ENCODE results near the gene GYPC.
"Not testable (repeated sequence)": the region's sequence is repeated elsewhere in the genome, so short reads cannot be mapped to it uniquely, and the experiment has no call there.

GYPC gene

DNA sequence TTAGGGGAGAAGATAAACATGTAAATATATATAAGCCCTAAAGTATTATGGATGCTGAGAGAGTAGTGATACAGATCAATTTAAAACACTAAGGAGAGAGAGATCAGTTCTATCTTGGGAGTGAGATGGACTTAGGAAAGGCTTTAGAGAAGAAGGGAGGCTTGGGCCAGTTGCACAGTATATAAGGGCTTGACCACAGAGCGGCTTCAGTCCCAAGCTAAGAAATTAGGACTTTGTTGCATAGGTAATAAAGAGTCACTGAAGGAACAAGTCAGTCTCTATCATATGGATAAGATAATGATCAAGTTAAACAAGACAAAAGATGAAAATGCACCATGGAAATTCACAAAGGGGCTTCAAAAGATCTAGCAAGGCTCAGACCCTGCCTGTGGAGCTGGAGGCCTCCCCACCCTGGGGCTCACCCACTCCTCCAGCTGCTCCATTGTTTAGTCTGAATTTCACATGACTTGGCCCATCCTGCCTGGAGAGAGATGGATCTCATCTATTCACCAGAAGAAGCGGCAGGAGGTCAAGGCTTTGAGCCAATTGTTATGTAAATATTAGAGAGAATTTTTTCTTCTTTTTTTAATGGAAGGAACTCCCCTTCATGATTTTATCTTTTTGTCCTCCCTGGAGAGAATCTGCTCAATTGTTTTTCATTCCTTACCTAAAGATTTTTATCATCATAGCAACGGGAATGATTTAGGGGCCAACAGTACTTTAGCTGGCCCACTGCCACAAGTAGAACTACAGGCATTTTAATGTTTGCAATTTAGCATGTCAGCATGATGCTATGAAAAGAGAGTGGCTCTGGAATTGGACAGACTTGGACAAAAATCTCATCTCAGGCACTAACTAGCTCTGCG is 44.0 kb downstream of the GYPC start:
- no peak for DNase-seq

DNA sequence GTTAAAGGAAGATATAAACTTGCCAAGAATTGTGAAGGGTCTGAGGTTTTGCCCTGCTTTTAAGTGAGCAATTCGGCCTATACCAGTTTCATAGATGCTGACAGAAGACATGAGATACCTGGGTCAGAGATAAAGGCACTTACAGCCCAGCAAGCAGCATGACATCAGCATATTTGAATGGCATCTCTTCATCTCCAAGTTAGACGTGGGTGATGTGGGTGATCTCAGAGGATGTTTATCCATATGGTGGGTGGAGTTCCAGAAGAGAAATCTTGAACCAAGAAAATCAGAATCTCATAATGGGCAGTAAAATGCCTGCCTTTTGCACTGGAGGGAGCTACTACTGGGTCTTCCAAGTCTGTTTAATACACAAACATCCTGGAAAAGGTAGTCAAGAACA is 44.7 kb downstream of the GYPC start:
- DNase-seq, result no peak

DNA sequence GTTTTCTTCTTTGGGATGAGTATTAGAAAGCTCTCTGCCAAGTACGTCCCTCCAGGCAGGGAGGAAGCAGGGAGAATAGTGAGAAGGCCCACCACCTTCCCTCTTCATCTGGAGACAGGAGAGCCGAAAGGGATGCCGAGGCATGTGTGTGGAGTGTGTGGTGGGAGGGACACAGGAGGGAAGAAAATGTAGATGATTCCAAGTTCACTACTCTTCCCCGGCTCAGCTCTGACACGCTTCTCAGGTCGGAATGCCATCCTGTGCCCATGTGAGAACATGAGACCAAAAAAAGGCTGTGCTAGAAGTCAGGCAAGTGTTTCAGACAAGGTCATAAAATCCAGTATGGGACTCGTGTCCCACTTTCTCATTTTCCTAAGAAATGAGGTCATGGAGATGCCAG is 47.4 kb downstream of the GYPC start:
- DNase-seq, result no peak

DNA sequence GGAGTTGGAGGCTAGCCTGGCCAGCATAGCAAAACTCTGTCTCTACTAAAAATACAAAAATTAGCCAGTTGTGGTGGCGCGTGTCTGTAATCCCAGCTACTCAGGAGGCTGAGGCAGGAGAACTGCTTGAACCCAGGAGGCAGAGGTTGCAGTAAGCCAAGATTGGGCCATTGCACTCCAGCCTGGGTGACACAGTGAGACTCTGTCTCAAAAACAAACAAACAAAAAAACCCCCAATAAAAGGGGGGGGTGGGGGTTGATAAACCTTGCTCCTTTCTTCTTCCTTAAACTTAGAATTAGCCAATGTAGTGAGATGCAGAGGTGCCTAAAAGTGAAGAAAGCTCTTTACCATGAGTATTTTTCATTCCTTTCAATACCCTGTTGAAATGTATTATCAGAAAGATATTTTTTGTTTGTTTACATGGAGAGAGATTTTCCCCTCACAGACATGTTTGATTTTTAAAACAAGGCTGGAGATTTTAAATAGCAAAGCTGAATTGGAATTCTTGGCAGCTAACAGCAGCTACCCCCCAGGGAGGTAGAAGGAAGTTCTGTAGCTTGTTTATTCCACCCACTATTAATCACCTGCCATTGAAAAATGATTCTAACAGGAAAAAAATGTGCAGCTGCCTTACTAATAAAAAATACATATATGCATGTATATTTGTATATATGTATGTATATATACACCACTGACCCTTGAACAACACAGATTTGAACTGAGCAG is 48.6 kb downstream of the GYPC start:
- no peak for DNase-seq

DNA sequence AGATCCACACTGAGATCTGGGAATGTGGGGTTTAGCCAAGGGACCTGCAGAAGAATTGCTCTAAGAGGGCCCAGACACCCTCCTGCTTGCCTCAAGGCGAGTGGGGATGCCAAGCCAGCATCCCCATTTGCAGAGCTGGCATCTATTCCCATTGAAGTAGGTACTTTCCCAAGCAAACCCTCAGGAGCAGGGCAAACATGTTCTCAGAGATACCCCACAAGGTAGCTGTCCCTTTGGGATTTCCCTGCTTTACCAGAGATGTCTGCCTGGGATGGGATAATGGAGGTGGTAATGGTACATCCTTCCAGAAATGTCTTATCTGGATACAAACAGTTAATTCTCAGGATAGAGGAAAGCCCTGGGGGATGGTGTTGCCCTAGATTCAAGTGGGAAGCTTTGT is 51.2 kb downstream of the GYPC start:
- DNase-seq, result no peak

DNA sequence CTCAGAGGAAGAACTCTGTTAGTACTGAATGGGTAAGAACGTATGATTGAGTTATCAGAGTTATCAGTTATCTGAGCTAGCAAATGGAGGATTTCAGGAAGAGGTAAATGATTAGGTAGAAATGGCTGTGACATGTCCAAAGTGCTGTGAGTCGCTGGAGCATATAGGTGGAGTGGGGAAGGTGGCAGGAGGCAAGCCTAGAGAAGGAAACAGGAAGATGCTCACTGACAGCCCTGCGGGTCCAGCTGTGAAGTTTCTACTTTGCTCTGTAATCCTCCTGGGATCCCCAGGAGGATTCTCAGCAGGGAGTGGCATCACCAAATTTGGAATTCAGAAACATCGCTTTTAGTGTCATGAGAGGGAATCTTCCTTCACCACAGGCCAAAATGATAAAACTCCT is 52.0 kb downstream of the GYPC start:
- DNase-seq, result no peak

DNA sequence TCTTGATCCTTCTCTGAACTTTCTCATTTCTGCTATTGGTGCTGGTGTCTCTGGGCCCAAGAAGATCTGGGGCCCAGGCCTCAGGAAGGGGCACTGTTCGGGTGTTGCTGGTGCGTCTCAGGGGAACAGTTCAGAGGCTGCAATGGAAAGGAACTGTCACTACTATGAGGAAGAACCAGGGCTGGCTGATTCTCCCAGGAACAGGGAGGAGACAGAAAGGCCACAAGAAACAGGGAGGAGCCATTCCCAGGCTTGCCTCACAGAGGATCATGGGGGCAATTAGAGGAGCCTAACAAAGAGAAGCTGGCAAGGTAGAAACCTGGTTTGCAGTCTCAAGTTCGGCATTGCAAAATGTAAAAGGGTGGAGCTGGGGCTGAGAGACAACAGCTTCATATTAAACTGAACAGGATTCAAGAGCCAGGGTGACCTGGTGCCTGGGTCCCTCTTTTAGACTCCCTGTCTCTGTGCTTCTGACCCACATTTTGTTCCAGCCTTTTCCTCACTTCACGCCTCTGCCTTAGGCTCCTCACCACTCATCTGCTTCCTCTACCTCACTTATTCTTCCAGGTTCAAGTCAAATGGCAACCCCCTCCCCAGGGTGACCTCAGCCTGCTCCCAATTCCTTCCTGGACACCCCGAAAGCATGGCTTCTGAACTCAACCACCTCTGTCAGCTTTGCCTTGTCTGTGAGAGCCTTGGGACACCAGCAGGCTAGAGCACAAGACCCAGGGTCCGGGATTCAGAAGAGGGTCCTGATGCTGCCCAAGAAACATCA is 58.4 kb downstream of the GYPC start:
- DNase-seq, result no peak

DNA sequence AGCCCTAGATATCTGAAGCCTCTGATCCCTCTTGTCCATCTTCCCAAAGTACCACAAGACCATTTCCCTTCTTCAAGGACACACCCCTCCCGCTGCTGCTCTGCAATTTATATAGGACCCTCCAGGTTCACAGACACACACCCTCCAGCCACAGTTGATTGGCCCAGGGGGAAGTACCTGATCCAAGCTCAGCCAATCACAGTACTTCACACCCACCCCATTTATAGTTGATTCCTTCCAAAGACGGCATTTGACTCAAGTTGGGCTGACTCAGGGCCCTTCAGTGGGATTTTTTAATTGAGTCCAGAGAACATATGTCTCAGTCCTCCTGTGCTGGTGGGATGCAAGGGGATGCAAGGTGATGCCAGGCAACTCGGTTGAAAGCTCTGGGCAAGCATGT is 59.2 kb downstream of the GYPC start:
- no peak for DNase-seq

DNA sequence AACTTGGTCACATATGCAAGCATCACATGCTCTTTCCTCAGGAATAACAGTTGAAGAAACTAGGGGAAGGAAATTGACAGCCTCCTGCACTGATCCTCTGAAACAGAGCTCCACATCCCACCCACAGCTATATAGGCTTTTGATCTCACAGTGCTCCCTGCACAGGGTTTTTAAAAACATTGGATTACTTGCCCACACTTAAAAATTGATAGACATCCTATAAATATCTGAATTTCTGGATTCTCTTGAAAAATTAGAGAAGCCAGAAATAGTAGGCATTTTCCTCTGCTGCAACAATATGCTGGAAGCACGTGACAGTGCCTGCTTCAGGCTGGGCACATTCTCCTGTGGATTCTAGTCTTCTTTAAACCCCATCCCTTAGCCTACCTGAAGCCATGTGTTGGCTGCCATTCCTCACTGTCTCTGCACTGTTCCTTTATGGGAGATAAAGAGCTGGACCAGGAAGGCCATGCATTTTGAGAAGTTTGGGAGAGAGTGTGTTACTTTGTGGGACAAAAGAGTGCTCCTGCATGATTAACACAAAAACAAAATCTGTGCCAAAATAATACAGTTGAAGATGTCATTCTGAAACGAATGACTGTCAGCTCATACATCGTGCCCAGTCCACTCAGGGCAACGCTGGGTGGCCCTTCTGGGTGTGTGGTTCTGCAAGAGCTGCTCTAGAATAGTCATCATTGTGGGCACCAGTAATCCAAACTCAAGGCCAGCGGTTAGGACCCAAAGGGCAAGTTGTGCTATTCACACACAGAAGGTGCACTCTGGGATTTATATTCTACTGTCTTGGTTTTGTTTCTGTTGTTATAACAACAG is 59.8 kb downstream of the GYPC start:
- no peak for DNase-seq

DNA sequence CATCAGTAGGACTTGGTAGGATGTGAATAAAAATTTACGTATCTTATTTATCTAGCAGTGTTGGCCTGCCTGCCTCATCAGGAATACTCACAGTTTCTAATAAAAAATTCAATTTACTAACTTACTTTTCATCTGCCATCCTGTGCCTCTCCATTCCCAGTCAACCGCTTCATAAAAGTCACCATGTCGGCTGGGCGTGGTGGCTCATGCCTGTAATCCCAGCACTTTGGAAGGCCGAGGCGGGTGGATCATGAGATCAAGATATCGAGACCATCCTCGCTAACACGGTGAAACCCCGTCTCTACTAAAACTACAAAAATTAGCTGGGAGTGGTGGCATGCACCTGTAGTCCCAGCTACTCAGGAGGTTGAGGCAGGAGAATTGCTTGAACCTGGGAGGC is 61.3 kb downstream of the GYPC start:
- DNase-seq, result not testable (repeated sequence)

DNA sequence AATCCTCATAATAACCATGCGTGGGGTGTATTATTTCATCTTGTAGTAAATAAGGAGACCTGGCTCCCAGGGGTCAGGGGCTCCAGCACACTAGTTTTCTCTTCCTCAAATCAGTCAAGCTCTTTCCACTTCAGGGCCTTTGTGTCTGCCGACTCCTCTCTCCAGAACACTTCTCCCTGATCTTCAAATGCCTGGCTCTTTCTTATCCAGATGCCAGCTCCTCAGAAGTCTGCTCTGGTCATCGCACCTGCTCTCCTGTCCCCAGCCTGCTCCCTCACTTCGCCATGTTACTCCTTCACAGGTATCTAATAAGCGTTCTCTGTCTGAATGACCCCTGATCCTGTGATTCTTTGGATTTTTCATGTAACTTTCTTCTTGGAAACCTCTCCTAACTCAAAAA is 62.0 kb downstream of the GYPC start:
- no peak for DNase-seq

DNA sequence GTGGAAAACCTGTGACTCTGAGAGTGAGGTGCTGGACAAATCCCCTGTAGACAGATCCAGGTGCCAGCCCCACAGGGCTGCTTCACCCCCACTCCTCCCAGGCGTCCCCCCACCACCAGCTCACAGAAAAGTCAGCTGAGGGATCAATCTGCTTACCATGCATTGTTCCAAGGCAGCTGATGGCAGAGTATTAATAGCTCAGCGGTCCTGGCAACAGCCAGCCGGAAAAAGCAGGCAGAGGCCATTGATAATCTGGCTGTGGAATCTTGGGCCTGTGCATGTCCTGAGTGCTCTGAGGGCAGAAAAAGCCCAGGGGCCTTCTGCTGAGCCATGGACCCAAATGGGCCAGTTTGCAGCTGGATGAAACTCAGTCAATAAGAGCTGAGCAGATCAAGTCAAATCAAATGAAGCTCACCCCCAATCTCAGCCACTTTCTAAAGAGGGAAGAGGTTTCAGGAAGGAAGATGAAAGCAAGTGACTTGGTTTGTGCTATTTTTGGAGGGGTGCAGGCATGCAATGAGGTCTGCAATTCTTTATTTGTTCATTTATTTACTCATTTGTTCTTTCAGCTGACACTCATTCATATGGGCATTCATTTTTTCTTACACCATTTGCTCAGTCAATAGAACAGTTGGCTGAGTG is 63.4 kb downstream of the GYPC start:
- DNase-seq, result no peak

DNA sequence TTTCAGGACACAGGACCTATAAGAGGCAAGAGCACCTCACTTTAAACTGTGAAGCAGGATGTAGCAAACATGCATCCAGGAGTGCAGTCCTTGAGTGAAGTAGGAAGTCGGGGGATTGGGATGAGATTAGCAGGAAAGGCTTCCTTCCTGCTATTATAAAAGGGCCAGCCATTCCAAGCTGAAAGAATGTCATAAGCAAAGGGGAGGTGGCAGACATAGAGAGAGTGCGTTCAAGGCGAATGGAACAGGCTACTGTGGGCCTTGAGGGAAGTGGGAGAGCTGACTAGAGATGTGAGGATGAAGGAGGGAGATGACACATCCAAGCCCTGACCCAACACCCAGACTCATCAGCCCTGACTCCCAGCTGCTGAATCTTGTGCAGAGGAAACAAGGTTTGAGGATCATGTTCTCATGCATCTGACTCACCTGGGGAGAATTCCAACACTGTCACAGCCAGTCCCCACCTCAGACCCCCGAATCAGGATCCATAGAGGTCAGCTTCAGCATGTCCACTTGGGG is 63.9 kb downstream of the GYPC start:
- DNase-seq, result no peak

DNA sequence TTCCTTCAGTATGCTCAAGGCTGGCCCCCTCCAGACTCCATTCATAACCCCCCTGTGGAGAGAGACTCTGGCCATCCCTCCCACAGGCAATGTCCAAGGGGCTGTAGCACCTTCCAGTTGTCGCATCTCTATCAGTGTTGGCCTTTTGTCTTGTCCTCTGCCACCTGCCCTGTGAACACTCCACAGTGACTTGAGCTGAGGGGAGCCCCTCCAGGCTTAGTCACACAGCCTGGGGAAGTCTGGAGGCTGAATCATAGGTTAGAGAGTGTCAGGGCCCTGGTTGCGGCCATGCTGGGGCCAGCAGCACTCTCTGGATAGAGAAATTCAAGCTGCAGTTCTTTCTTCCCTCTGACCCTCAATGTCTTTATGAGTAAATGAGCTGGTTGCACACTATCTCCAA is 64.7 kb downstream of the GYPC start:
- no peak for DNase-seq

DNA sequence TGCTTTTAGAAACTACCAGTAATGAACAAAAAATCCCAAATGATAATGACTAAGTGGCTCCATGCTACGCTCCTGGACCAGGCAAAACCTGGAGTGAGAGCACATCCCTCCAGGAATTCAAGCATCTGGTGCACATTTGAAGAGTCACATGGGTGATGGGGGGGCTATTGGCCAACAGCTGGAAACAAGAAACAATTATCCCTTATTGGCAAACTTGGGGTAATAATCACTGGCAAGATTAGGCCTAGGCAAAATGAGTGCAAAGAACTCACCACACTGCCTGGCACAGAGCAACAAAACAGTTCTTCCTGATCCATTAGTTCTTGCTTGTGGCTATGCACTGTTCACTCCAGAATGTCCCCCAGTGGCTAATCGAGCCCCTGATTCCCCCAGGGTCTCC is 66.1 kb downstream of the GYPC start:
- DNase-seq, result no peak

DNA sequence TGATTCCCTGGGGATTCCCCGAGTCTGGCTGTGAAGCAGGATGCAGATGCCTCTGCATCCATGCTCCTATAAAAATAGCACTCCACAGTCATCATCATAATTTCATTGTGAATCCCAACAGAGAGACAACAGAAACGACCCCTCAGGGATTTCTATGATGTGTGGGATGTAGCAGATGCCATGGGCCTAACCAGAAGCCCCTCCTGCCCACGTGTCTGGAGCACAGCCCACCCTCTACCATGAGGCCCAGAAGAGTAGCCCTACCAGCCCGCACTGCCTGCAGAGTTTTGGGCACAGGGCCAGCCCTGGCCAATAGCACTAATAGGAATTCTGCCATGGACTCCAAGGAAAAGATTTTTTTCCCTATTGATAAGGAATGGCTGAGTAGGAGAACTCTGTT is 66.6 kb downstream of the GYPC start:
- DNase-seq, result no peak

DNA sequence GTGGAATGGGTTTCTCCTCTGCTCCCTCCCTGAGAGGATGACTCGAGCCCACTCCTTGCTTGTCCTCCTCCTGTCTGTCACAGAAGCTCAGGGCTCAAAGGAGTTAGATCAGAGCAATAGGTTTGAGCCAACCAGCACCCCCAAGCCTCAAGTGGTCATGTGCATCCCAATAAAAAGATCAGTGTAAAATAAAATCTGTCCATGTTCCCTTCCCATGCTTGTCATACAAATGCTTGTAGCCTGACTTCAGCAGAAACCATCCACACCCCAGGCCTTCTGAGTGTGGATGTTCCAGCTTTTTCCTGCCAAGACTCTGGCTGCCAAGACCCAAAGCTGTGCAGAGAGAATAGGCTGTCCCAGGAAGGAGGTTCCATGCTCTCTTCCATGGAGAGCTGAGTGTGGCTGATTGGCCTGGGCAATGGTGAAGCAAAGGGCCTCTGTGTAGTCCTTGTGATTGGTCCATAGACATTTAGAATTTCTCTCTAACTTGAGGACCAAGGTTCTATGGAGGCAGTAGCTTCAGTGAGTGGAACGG is 67.4 kb downstream of the GYPC start:
- DNase-seq, result no peak

DNA sequence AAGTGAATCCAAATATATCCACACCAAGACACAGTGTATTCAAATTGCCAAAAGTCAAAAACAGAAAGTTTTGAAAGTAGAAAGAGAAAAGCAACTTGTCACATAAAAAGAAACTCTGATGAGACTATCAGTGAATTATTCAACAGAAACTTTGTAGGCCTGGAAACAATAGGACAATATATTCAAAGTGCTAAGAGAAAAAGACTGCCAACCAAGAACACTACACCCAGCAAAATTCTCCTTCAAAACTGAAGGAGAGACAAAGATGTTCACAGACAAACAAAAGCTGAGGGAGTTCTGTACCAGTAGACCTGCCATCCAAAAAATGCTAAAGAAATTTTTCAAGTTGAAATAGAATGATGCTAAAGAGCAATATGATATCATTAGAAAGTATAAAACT is 69.6 kb downstream of the GYPC start:
- no peak for DNase-seq

DNA sequence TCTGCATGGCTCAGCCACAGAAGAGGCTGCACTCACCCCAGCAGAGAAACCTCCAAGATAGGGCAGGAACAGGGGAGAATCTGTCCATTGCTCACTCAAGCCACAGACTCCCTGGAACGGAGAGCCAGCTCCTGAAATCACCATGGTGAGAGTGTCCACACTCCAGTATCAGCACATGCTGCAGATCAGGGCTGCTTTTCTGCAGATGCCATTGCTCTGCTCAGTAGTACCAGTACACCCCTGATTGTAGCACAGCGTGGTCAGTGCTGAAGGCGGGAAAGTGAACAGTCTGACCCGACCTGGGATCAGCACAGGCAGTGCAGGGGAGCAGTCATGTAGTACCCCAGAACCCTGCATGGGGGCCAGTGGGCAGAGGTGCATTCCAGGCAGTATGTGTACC is 73.9 kb downstream of the GYPC start:
- DNase-seq, result no peak

DNA sequence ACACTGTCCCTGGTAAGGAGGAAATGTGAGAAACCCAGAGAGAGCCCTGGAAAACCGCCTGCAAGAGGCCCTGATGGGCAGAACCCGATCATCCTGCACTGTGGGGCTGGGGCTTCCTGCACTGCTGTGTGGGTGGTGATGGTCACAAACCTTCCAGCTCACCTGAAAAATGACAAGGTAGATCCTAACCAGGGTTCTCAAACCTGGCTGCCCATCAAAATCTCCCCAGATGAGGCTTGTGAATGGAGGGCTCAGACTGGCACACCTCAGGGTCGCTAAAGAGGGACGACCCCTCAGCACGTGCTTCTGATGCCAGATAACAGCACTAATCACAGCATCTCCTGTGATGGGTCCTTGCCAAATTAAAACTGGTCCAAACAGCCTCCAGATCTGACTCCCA is 74.7 kb downstream of the GYPC start:
- no peak for DNase-seq

DNA sequence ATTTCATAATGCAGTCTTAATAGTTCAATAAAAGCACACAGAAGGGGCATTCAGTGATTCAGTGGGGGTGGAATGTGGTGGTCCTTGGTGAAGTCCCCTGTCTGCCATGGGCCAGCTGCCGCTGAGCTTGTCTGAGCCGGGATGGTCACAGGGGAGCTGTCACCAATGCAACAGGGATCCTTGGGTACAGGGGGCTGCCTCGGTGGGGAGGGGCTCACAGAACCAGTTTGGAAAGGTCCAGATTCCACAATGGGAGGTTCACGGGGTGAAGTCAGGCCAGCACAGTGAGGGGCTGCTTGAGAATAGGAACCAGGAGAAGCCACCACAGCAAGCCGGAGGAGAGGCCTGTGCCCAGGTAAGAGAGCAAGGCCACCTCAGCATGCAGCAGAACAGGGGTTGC is 75.4 kb downstream of the GYPC start:
- DNase-seq, result no peak

Data from T-helper 1 cell (primary cell).